Measurements from ENCODE around the gene SPEN. TPM values are rescaled to one million over a fixed set of nuclear protein-coding genes. Genes with fewer than 3 reads are reported as not detected.
"Not testable (repeated sequence)": the region's sequence is repeated elsewhere in the genome, so short reads cannot be mapped to it uniquely, and the experiment has no call there.

The SPEN gene
- total RNA-seq, 1 donor from 2014 or later: 20.8 TPM

DNA sequence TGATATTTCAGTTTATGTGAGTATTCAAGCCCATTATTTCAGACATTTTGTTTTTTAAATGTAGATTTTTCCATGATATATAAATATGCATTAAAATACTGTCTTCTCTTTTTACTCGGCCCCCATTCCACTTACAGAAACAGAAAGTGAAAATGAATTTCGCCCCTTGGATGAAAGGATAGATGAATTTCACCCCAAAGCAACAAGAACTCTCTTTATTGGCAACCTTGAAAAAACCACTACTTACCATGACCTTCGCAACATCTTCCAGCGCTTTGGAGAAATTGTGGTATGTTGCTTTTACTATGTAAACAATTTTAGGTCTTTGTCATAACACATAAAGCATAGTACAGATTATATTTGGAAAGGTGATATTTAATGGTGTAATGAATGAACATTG is 68.5 kb downstream of the SPEN start:
- H3K27me3 ChIP-seq (ENCODE audit: low read depth): no peaks in the 10 kb centered on the region
- intact Hi-C loops (cut with micrococcal nuclease): no loop called here
- H3K9me3 ChIP-seq (replicated peaks): no peaks in the 10 kb centered on the region
- no peak overlapping the region for H3K27ac ChIP-seq (replicated peaks)
- peaks cover 94% of the 10 kb centered on the region for H3K36me3 ChIP-seq
- H3K4me1 ChIP-seq: peaks cover 20% of the 10 kb centered on the region
- H3K4me3 ChIP-seq: no peak overlapping the region
- DNase-seq: no peak
- no peak for TF ChIP-seq CTCF (IDR thresholded peaks at IDR 0.05; ENCODE audit: borderline replicate concordance)

- intact Hi-C loops (cut with micrococcal nuclease): no loop called here
- H3K27ac ChIP-seq (replicated peaks): no peak overlapping the region
These were observed 68.9 kb downstream of the SPEN start for GRCh38 chr1:15916417-15916816.

DNA sequence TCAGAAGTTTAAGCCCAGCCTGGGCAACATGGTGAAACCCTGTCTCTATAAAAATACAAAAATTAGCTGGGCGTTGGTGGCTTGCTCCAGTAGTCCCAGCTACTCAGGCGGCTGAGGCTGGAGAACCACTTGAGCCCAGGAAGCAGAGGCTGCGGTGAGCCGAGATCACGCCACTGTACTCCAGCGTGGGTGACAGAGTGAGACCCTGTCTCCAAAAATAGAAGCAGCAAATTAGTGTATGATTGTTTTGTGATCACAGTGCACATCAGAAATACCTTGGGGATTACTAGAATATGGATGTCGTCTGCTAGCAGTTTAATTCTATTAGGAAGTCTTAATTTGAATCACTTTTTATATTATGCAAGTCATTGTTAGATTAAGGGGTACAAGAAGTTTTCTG is 69.4 kb downstream of the SPEN start:
- intact Hi-C loops (cut with micrococcal nuclease): no loop called here
- no peaks in the 10 kb centered on the region for H3K27me3 ChIP-seq (ENCODE audit: low read depth)
- no peak for DNase-seq
- H3K4me3 ChIP-seq: no peak overlapping the region
- TF ChIP-seq CTCF (IDR thresholded peaks at IDR 0.05; ENCODE audit: borderline replicate concordance): no peak
- H3K27ac ChIP-seq (replicated peaks): no peak overlapping the region
- peaks cover 94% of the 10 kb centered on the region for H3K36me3 ChIP-seq
- peaks cover 20% of the 10 kb centered on the region for H3K4me1 ChIP-seq
- H3K9me3 ChIP-seq (replicated peaks): no peaks in the 10 kb centered on the region

More at GRCh38 chr1:15916417-15916816, 68.9 kb downstream of the SPEN start:
- H3K4me3 ChIP-seq: no peak overlapping the region
- no peak for TF ChIP-seq CTCF (IDR thresholded peaks at IDR 0.05; ENCODE audit: borderline replicate concordance)
- H3K36me3 ChIP-seq: peaks cover 94% of the 10 kb centered on the region
- peaks cover 20% of the 10 kb centered on the region for H3K4me1 ChIP-seq
- DNase-seq: no peak
- H3K27me3 ChIP-seq (ENCODE audit: low read depth): no peaks in the 10 kb centered on the region
- no peaks in the 10 kb centered on the region for H3K9me3 ChIP-seq (replicated peaks)

- H3K9me3 ChIP-seq (replicated peaks): no peaks in the 10 kb centered on the region
- peaks cover 20% of the 10 kb centered on the region for H3K4me1 ChIP-seq
- H3K36me3 ChIP-seq: peaks cover 94% of the 10 kb centered on the region
- intact Hi-C loops (cut with micrococcal nuclease): no loop called here
- no peak overlapping the region for H3K27ac ChIP-seq (replicated peaks)
- no peaks in the 10 kb centered on the region for H3K27me3 ChIP-seq (ENCODE audit: low read depth)
- no peak for DNase-seq
- H3K4me3 ChIP-seq: no peak overlapping the region
- TF ChIP-seq CTCF (IDR thresholded peaks at IDR 0.05; ENCODE audit: borderline replicate concordance): no peak
These were observed 71.6 kb downstream of the SPEN start for GRCh38 chr1:15918962-15919715.

- H3K27ac ChIP-seq (replicated peaks): no peak overlapping the region
- H3K36me3 ChIP-seq: peaks cover 96% of the 10 kb centered on the region
- intact Hi-C loops (cut with micrococcal nuclease): no loop called here
- H3K27me3 ChIP-seq (ENCODE audit: low read depth): no peaks in the 10 kb centered on the region
- H3K4me1 ChIP-seq: no peaks in the 10 kb centered on the region
- TF ChIP-seq CTCF (IDR thresholded peaks at IDR 0.05; ENCODE audit: borderline replicate concordance): no peak
- no peak for DNase-seq
- H3K4me3 ChIP-seq: no peak overlapping the region
- H3K9me3 ChIP-seq (replicated peaks): no peaks in the 10 kb centered on the region
These were observed 75.7 kb downstream of the SPEN start for GRCh38 chr1:15923241-15923640.

DNA sequence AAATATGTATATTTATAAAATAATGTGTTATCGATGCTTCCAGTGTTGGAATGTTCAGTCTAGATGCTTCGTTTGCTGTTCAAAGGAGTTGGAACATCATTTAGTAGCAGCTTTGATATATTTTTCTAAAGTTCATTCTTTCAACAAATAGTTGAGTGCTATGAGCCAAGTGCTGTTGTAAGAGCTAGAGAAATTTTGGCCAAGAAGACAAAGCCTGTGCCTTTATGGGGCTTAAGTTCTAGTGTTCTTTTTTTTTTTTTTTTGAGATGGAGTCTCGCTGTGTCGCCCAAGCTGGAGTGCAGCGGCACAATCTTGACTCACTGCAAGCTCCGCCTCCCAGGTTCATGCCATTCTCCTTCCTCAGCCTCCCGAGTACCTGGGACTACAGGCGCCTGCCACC is 78.9 kb downstream of the SPEN start:
- H3K9me3 ChIP-seq (replicated peaks); H3K27me3 ChIP-seq (ENCODE audit: low read depth); intact Hi-C loops (cut with micrococcal nuclease); DNase-seq; H3K4me3 ChIP-seq; H3K4me1 ChIP-seq; H3K27ac ChIP-seq (replicated peaks): not testable (repeated sequence)
- H3K36me3 ChIP-seq: peaks cover 96% of the 10 kb centered on the region

All from left ventricle myocardium inferior (tissue), 1 donor.